H1 (cell line): ENCODE measurements around the gene FAM219A. TPM values are rescaled to one million over a fixed set of nuclear protein-coding genes. Genes with fewer than 3 reads are reported as not detected.

ENCODE experiments used
- CTCF ChIA-PET: fragments of 300-600 bp; sonication (Branson Sonifier 250); formaldehyde crosslinking; loops from one replicate; lab custom pipeline; 2021; ENCODE audit not compliant: partially characterized antibody; lab: Charles Lee
- POLR2A ChIA-PET: fragments of 300-600 bp; sonication (Branson Sonifier 250); formaldehyde crosslinking; loops from one replicate; lab custom pipeline; 2021; ENCODE audit warnings: inconsistent platforms; ENCODE audit not compliant: partially characterized antibody; lab: Charles Lee
- DNase-seq, 2 experiments: peaks; one replicate each; pipeline versions ENCODE4 v3.0.0 to v3.0.0-alpha.2; 2010 to 2022; ENCODE audit warnings: low spot score in 2 of 2, low read depth in 1 of 2, mixed read lengths in 1 of 2
- FAIRE-seq: peaks from 2 replicates; lab custom pipeline; 2011; peaks lifted over from hg19 to GRCh38; lab: Jason Lieb, UNC
- H2AFZ ChIP-seq: 2 replicates; pipeline ENCODE4 v1.8.1; 2012; ENCODE audit warnings: low read length, inconsistent platforms
- H2AK5ac ChIP-seq: 2 replicates; pipeline ENCODE4 v1.6.1; 2013; ENCODE audit warnings: low read depth, low read length
- H2BK120ac ChIP-seq: replicated peaks from 2 replicates; pipeline ENCODE3; 2013; ENCODE audit warnings: low read depth, low read length, inconsistent platforms
- H2BK12ac ChIP-seq: 2 replicates; pipeline ENCODE4 v1.6.1; 2013; ENCODE audit warnings: low read depth, low read length
- H2BK15ac ChIP-seq: 2 replicates; pipeline ENCODE4 v1.6.1; 2013; ENCODE audit warnings: low read length
- H2BK20ac ChIP-seq: 2 replicates; pipeline ENCODE4 v1.6.1; 2013; ENCODE audit warnings: low read length
- H2BK5ac ChIP-seq: 2 replicates; pipeline ENCODE4 v1.6.1; 2013; ENCODE audit warnings: low read depth, low read length
- H3K14ac ChIP-seq: 2 replicates; pipeline ENCODE4 v1.6.1; 2013; ENCODE audit warnings: inconsistent platforms; ENCODE audit not compliant: insufficient read length
- H3K18ac ChIP-seq: 2 replicates; pipeline ENCODE4 v1.6.1; 2013; ENCODE audit warnings: low read length; ENCODE audit errors: extremely low read depth
- H3K23ac ChIP-seq: 2 replicates; pipeline ENCODE4 v1.6.1; 2013; ENCODE audit warnings: inconsistent platforms; ENCODE audit not compliant: insufficient read length
- H3K23me2 ChIP-seq: 2 replicates; pipeline ENCODE4 v1.6.1; 2013; ENCODE audit warnings: low read depth, low read length
- H3K27ac ChIP-seq: 2 replicates; pipeline ENCODE4 v1.6.1; 2011; ENCODE audit warnings: low read depth, low read length, inconsistent platforms
- H3K27me3 ChIP-seq, 4 experiments: replicated peaks in 1 of 4; 1 replicate in 1 of 4; 2 replicates in 3 of 4; pipeline versions ENCODE4 v1.6.1 to v1.8.1; 2011 to 2013; ENCODE audit warnings: low read length in 3 of 4, mild to moderate bottlenecking in 3 of 4, inconsistent platforms in 2 of 4, mixed read lengths in 2 of 4, moderate library complexity in 1 of 4; ENCODE audit not compliant: control insufficient read depth in 3 of 4, insufficient read depth in 3 of 4; ENCODE audit errors: extremely low read depth in 1 of 4
- H3K36me3 ChIP-seq, 4 experiments: 2 replicates each; pipeline versions ENCODE4 v1.6.1 to v1.8.1; 2011 to 2013; ENCODE audit warnings: mild to moderate bottlenecking in 4 of 4, low read length in 3 of 4, moderate library complexity in 2 of 4, control low read depth in 1 of 4, inconsistent platforms in 1 of 4; ENCODE audit not compliant: insufficient read depth in 4 of 4, control insufficient read depth in 2 of 4
- H3K4ac ChIP-seq: replicated peaks from 2 replicates; pipeline ENCODE3; 2013; ENCODE audit warnings: low read length, low read depth, mixed read lengths, inconsistent platforms; ENCODE audit not compliant: insufficient read length
- H3K4me1 ChIP-seq, 4 experiments: replicated peaks in 1 of 4; 1 replicate in 1 of 4; 2 replicates in 3 of 4; pipeline versions ENCODE4 v1.6.1 to v1.8.1; 2011 to 2013; ENCODE audit warnings: low read length in 3 of 4, inconsistent platforms in 2 of 4, mixed read lengths in 1 of 4; ENCODE audit not compliant: insufficient read depth in 4 of 4, control insufficient read depth in 3 of 4
- H3K4me2 ChIP-seq, 2 experiments: 2 replicates each; pipeline versions ENCODE4 v1.6.1 to v1.8.1; 2011 to 2013; ENCODE audit warnings: low read depth in 2 of 2, low read length in 2 of 2, control low read depth in 1 of 2, inconsistent platforms in 1 of 2, mild to moderate bottlenecking in 1 of 2; ENCODE audit not compliant: insufficient read depth in 1 of 2
- H3K4me3 ChIP-seq, 4 experiments: fragments of 200-600, 300-600 bp in 1 of 4; sonication (generic), shearing (Covaris generic), sonication (Bioruptor Twin) in 1 of 4; 2 replicates each; pipeline versions ENCODE4 v1.5.1 to v1.8.1; 2011 to 2016; ENCODE audit warnings: low read length in 4 of 4, low read depth in 3 of 4, control low read depth in 2 of 4, inconsistent platforms in 2 of 4, mild to moderate bottlenecking in 2 of 4, mixed read lengths in 1 of 4, moderate library complexity in 1 of 4; ENCODE audit not compliant: insufficient read depth in 2 of 4; ENCODE audit errors: extremely low read depth in 1 of 4
- H3K56ac ChIP-seq: replicated peaks from 2 replicates; pipeline ENCODE3; 2013; ENCODE audit warnings: low read depth, mild to moderate bottlenecking, mixed read lengths, low read length, inconsistent platforms; ENCODE audit not compliant: insufficient read length
- H3K79me1 ChIP-seq: 2 replicates; pipeline ENCODE4 v1.6.1; 2013; ENCODE audit warnings: low read depth, low read length, control low read depth
- H3K79me2 ChIP-seq, 2 experiments: 2 replicates each; pipeline versions ENCODE4 v1.6.1 to v1.8.1; 2012 to 2013; ENCODE audit warnings: low read length in 2 of 2, mild to moderate bottlenecking in 2 of 2, inconsistent platforms in 1 of 2; ENCODE audit not compliant: insufficient read depth in 2 of 2, control insufficient read depth in 1 of 2
- H3K9ac ChIP-seq, 4 experiments: replicated peaks in 1 of 4; 1 replicate in 1 of 4; 2 replicates in 3 of 4; pipeline versions ENCODE4 v1.6.1 to v1.8.1; 2011 to 2013; ENCODE audit warnings: low read depth in 3 of 4, low read length in 3 of 4, control low read depth in 2 of 4, mild to moderate bottlenecking in 2 of 4, moderate library complexity in 2 of 4, inconsistent platforms in 1 of 4; ENCODE audit errors: extremely low read depth in 1 of 4
- H3K9me3 ChIP-seq, 2 experiments: 2 replicates each; pipeline versions ENCODE4 v1.6.1 to v1.8.1; 2012 to 2013; ENCODE audit warnings: mild to moderate bottlenecking in 2 of 2, moderate library complexity in 2 of 2, control low read depth in 1 of 2, inconsistent platforms in 1 of 2, low read depth in 1 of 2, low read length in 1 of 2, mixed read lengths in 1 of 2; ENCODE audit not compliant: insufficient read depth in 2 of 2
- H4K20me1 ChIP-seq, 2 experiments: replicated peaks in 1 of 2; 2 replicates each; pipeline versions ENCODE3 to v1.8.1; 2011 to 2013; ENCODE audit warnings: inconsistent platforms in 2 of 2, low read length in 2 of 2, mild to moderate bottlenecking in 1 of 2; ENCODE audit not compliant: insufficient read depth in 2 of 2, control insufficient read depth in 1 of 2
- H4K5ac ChIP-seq: 2 replicates; pipeline ENCODE4 v1.6.1; 2013; ENCODE audit warnings: low read length, low read depth, mixed read lengths, inconsistent platforms; ENCODE audit not compliant: insufficient read length
- H4K8ac ChIP-seq: 2 replicates; pipeline ENCODE4 v1.8.0; 2013; ENCODE audit warnings: mild to moderate bottlenecking, moderate library complexity, low read length, inconsistent platforms; ENCODE audit not compliant: insufficient read depth; ENCODE audit errors: extremely low read depth
- H4K91ac ChIP-seq: replicated peaks from 2 replicates; pipeline ENCODE3; 2013; ENCODE audit warnings: low read length, mixed read lengths, inconsistent platforms; ENCODE audit not compliant: insufficient read length
- KDM4A ChIP-seq: IDR thresholded peaks from one replicate; pipeline ENCODE4 v1.7.1; 2012; ENCODE audit warnings: low read depth, mild to moderate bottlenecking, moderate library complexity, low read length, inconsistent platforms; ENCODE audit not compliant: severe bottlenecking
- KDM5A ChIP-seq: fragments of 200-600 bp; IDR thresholded peaks from 2 replicates; pipeline ENCODE4 v1.7.1; 2012; ENCODE audit warnings: mild to moderate bottlenecking, low read length, inconsistent platforms, mixed read lengths
- TAF7 ChIP-seq: optimal IDR thresholded peaks from 2 replicates; pipeline ENCODE3; 2011; ENCODE audit warnings: low read depth, mild to moderate bottlenecking, inconsistent platforms, low read length, moderate library complexity, borderline replicate concordance
- TCF12 ChIP-seq: IDR thresholded peaks from 2 replicates; pipeline ENCODE4 v1.6.1; 2011; ENCODE audit warnings: low read depth, mild to moderate bottlenecking, low read length
- WGBS, 2 experiments: shearing (Covaris generic) in 1 of 2; methylation state at CpG; one replicate each; pipeline versions ENCODE4 v1.1.6 to v1.1.7; 2013 to 2015; ENCODE audit warnings: low lambda C conversion rate in 2 of 2, mixed read lengths in 2 of 2, inconsistent platforms in 1 of 2, low coverage in 1 of 2, missing lambda C conversion rate in 1 of 2; ENCODE audit not compliant: insufficient replicate concordance in 2 of 2, insufficient coverage in 1 of 2, insufficient read length in 1 of 2; ENCODE audit errors: extremely low coverage in 1 of 2, missing lambda C conversion rate in 1 of 2; 5-methylcytosine and 5-hydroxymethylcytosine counted together
- polyA plus RNA-seq, 7 experiments: library from polyadenylated mRNA; depleted of rRNA in 3 of 7; stranded (reverse) in 5 of 7; unstranded in 2 of 7; fragments of >200 nt in 5 of 7; fragments of 200-250 nt in 2 of 7; gene quantifications; 1 replicate in 5 of 7; 2 replicates in 1 of 7; 4 replicates in 1 of 7; pipeline versions ENCODE4 v1.2.1 to v1.2.3, GENCODE V29; 2011 to 2013; ENCODE audit warnings: missing spikeins in 2 of 7, mixed read lengths in 2 of 7
- total RNA-seq: library from RNA; stranded (reverse); fragmentation: NEBNext Ultra II Directional; extraction: Animal tissue kit (Norgen Biotek cat#: 25700); gene quantifications from 2 replicates; pipeline ENCODE4 v1.2.1, GENCODE V29; 2021

FAM219A gene
- total and polyA plus RNA-seq, 2 of the 8 experiments (the other 6 are each of a cell fraction or from before 2014, with no cell fraction given), result 7.7 to 10.4 TPM

GRCh38 chr9:34458959-34459340 lies 580 bp upstream of the FAM219A start:
- H4K20me1 ChIP-seq, result peaks cover 1 to 2% of the 10 kb centered on the region in 2 experiments
- no peak overlapping the region for H3K23ac ChIP-seq
- H3K4me2 ChIP-seq, result peak overlapping the region; percentile 93 to 98
- TF ChIP-seq KDM4A, result peak; percentile 47
- TF ChIP-seq TCF12, result no peak
- TF ChIP-seq TAF7, result no peak
- no peak for TF ChIP-seq KDM5A
- no peaks in the 10 kb centered on the region; the same call in 1 of the 2 replicates for H3K79me1 ChIP-seq
- H3K56ac ChIP-seq, result no peak overlapping the region
- no peaks in the 10 kb centered on the region for H3K36me3 ChIP-seq
- no peak overlapping the region for H3K27ac ChIP-seq
- peak overlapping the region; percentile 48 to 82 (median 62); a peak in 7 of 8 replicates for H3K4me3 ChIP-seq
- H3K18ac ChIP-seq, result no peak overlapping the region
- peak overlapping the region in 3 of 4 experiments; percentile 8 to 42 (median 41); a peak in 6 of 7 replicates for H3K9ac ChIP-seq
- DNase-seq (no peak), FAIRE-seq (no peak)
- no peak overlapping the region for H3K4ac ChIP-seq
- peaks cover 0 to 12% (median 6%) of the 10 kb centered on the region in 4 experiments; a peak in 6 of 7 replicates for H3K4me1 ChIP-seq
- CTCF ChIA-PET, result interaction anchor here (1.1 to 13.0 kb wide), 3 partner anchors 43 to 88 kb away, joined by 3 to 73 read pairs (median 3); no protein-coding TSS in a partner anchor
- H2BK15ac ChIP-seq, result no peak overlapping the region
- H2BK20ac ChIP-seq, result no peak overlapping the region
- H3K9me3 ChIP-seq, result no peaks in the 10 kb centered on the region
- H2BK5ac ChIP-seq, result 0 out of 2 replicates have a peak overlapping the region, but pooled peaks have one; percentile 3
- POLR2A ChIA-PET, result interaction anchor here (2.3 kb wide), 1 partner anchor 12 kb away, joined by 6 read pairs; no protein-coding TSS in a partner anchor
- no peak overlapping the region for H4K8ac ChIP-seq
- 26 to 100% methylated on average over 2 to 11 of the region's 11 CpGs for WGBS, 2 experiments
- H4K91ac ChIP-seq, result no peak overlapping the region
- H3K14ac ChIP-seq, result no peak overlapping the region
- peaks cover 0 to 12% (median 7%) of the 10 kb centered on the region in 4 experiments; a peak in 4 of 7 replicates for H3K27me3 ChIP-seq
- peaks cover 17% of the 10 kb centered on the region for H3K23me2 ChIP-seq
- H3K79me2 ChIP-seq, result no peaks in the 10 kb centered on the region
- no peak overlapping the region for H2AK5ac ChIP-seq
- peak overlapping the region; percentile 96 for H2AFZ ChIP-seq
- H2BK12ac ChIP-seq, result 0 out of 2 replicates have a peak overlapping the region, but pooled peaks have one; percentile 4
- no peak overlapping the region for H2BK120ac ChIP-seq
- no peak overlapping the region for H4K5ac ChIP-seq
